Renal pelvis (tissue), 4 donors: Measurements from ENCODE around the gene NUDT1. TPM values are rescaled to one million over a fixed set of nuclear protein-coding genes. Genes with fewer than 3 reads are reported as not detected.

Source experiments
- DNase-seq: peaks from one replicate; pipeline ENCODE4 v3.0.0-alpha.2; 2013
- polyA plus RNA-seq, 3 donors: library from polyadenylated mRNA; unstranded; fragments of 120-200 nt; gene quantifications; one replicate each; pipeline ENCODE4 v1.2.1, GENCODE V29; 2013; ENCODE audit not compliant: insufficient read length in 3 of 3

NUDT1 gene
- polyA plus RNA-seq, 3 donors: 24.0 to 26.9 (median 25.4) TPM

- no peak for DNase-seq
These were observed 40.2 kb upstream of the NUDT1 start for GRCh38 chr7:2201686-2202360.

- no peak for DNase-seq
These were observed 39.7 kb upstream of the NUDT1 start for GRCh38 chr7:2202361-2202761.

GRCh38 chr7:2202901-2203765 is 38.9 kb upstream of the NUDT1 start:
- no peak for DNase-seq

- DNase-seq: no peak
These were observed 38.2 kb upstream of the NUDT1 start for GRCh38 chr7:2203766-2204300.

- no peak for DNase-seq
These were observed 37.6 kb upstream of the NUDT1 start for GRCh38 chr7:2204446-2204845.

- DNase-seq: no peak
These were observed 36.8 kb upstream of the NUDT1 start for GRCh38 chr7:2205036-2205780.

GRCh38 chr7:2208712-2209111 is 33.3 kb upstream of the NUDT1 start:
- no peak for DNase-seq

- DNase-seq: peak; percentile 72
These were observed 32.7 kb upstream of the NUDT1 start for GRCh38 chr7:2209146-2209960.

GRCh38 chr7:2209961-2210323 is 32.1 kb upstream of the NUDT1 start:
- DNase-seq: no peak

GRCh38 chr7:2210551-2211258 is 31.3 kb upstream of the NUDT1 start:
- DNase-seq: no peak

GRCh38 chr7:2211259-2211880 is 30.7 kb upstream of the NUDT1 start:
- no peak for DNase-seq

GRCh38 chr7:2211926-2212325 is 30.1 kb upstream of the NUDT1 start:
- no peak for DNase-seq

- no peak for DNase-seq
These were observed 29.1 kb upstream of the NUDT1 start for GRCh38 chr7:2212906-2213305.

- no peak for DNase-seq
These were observed 28.3 kb upstream of the NUDT1 start for GRCh38 chr7:2213551-2214215.

- no peak for DNase-seq
These were observed 27.4 kb upstream of the NUDT1 start for GRCh38 chr7:2214636-2215035.

GRCh38 chr7:2215851-2216250 is 26.2 kb upstream of the NUDT1 start:
- no peak for DNase-seq

GRCh38 chr7:2217206-2217605 is 24.8 kb upstream of the NUDT1 start:
- no peak for DNase-seq

GRCh38 chr7:2217716-2218443 is 24.1 kb upstream of the NUDT1 start:
- no peak for DNase-seq

GRCh38 chr7:2218444-2218785 is 23.6 kb upstream of the NUDT1 start:
- DNase-seq: no peak
